HCT116 (cell line): ENCODE measurements around the gene SIRT7. TPM values are rescaled to one million over a fixed set of nuclear protein-coding genes. Genes with fewer than 3 reads are reported as not detected.

Source experiments
- ATAC-seq: fragments of 200-7000 bp; cut with Tn5 transposase; 2 replicates; pipeline ENCODE4 v1.9.1; 2020; ENCODE audit warnings: mild to moderate bottlenecking, moderate library complexity
- BruUV-seq: library from RNA; stranded (reverse); fragments of 400-500 nt; replicated peaks from 2 replicates; lab custom pipeline; 2021; lab: Mats Ljungman, UMichigan
- CTCF ChIA-PET: fragments of 300-600 bp; sonication (Branson Sonifier 250); formaldehyde crosslinking; loops from one replicate; lab custom pipeline; 2021; ENCODE audit warnings: antibody characterized with exemption; lab: Charles Lee
- POLR2A ChIA-PET: fragments of 300-600, 350-600 bp; sonication (Branson Sonifier 250); formaldehyde crosslinking; loops from one replicate; lab custom pipeline; 2021; ENCODE audit warnings: antibody characterized with exemption; lab: Charles Lee
- RAD21 ChIA-PET, 2 experiments: fragments of 300-600 bp; sonication (Branson Sonifier 250); formaldehyde crosslinking; loops; one replicate each; lab custom pipeline; 2023; ENCODE audit warnings: low total read pairs in 2 of 2; ENCODE audit not compliant: uncharacterized antibody in 2 of 2, unreplicated experiment in 2 of 2, low non-redundant PET in 1 of 2; lab: Charles Lee
- DNase-seq: peaks from one replicate; pipeline ENCODE4 v3.0.0-alpha.2; 2010; ENCODE audit warnings: low read depth, low spot score
- H2AFZ ChIP-seq: fragments of 200-600 bp; shearing (Covaris generic), sonication (generic); 2 replicates; pipeline ENCODE4 v1.6.1; 2017; ENCODE audit warnings: low read depth, mixed run types, mixed read lengths, antibody characterized with exemption, low read length; ENCODE audit not compliant: poor library complexity, severe bottlenecking
- H3K27ac ChIP-seq: 2 replicates; pipeline ENCODE4 v1.5.1; 2012; ENCODE audit warnings: low read depth, low read length
- H3K27me3 ChIP-seq: fragments of 200-600 bp; sonication (generic); 2 replicates; pipeline ENCODE4 v1.6.1; 2016; ENCODE audit warnings: mixed run types, low read length, mixed read lengths; ENCODE audit not compliant: insufficient read depth
- H3K36me3 ChIP-seq, 2 experiments: fragments of 200-500 bp in 1 of 2; fragments of 200-600 bp in 1 of 2; sonication (Bioruptor generic) in 1 of 2; sonication (generic) in 1 of 2; 2 replicates each; pipeline versions ENCODE4 v1.5.1 to v1.6.1; 2014 to 2016; ENCODE audit warnings: low read length in 2 of 2, inconsistent platforms in 1 of 2, mixed read lengths in 1 of 2, mixed run types in 1 of 2; ENCODE audit not compliant: insufficient read depth in 2 of 2, control insufficient read depth in 1 of 2
- H3K4me1 ChIP-seq, 2 experiments: fragments of 200-600 bp in 1 of 2; sonication (generic) in 1 of 2; 2 replicates each; pipeline versions ENCODE4 v1.5.1 to v1.6.1; 2012 to 2017; ENCODE audit warnings: low read length in 2 of 2, inconsistent platforms in 1 of 2, mild to moderate bottlenecking in 1 of 2, mixed read lengths in 1 of 2, mixed run types in 1 of 2, moderate library complexity in 1 of 2; ENCODE audit not compliant: insufficient read depth in 2 of 2, control insufficient read depth in 1 of 2
- H3K4me2 ChIP-seq: fragments of 200-600 bp; sonication (generic); 2 replicates; pipeline ENCODE4 v1.6.1; 2017; ENCODE audit warnings: mixed run types, low read length, mixed read lengths
- H3K4me3 ChIP-seq, 2 experiments: fragments of 200-600 bp in 1 of 2; sonication (generic) in 1 of 2; replicated peaks in 1 of 2; 2 replicates each; pipeline ENCODE4 v1.5.1; 2011 to 2016; ENCODE audit warnings: low read length in 2 of 2, control low read depth in 1 of 2, low read depth in 1 of 2, mild to moderate bottlenecking in 1 of 2, mixed read lengths in 1 of 2, mixed run types in 1 of 2
- H3K79me2 ChIP-seq: fragments of 200-600 bp; sonication (generic); 2 replicates; pipeline ENCODE4 v1.6.1; 2017; ENCODE audit warnings: mild to moderate bottlenecking, mixed run types, low read length, moderate library complexity, mixed read lengths; ENCODE audit not compliant: insufficient read depth
- H3K9ac ChIP-seq: fragments of 200-600 bp; sonication (generic); 2 replicates; pipeline ENCODE4 v1.6.1; 2016; ENCODE audit warnings: low read length, mixed read lengths
- H3K9me2 ChIP-seq: fragments of 200-600 bp; sonication (generic), shearing (Covaris generic); 2 replicates; pipeline ENCODE4 v1.6.1; 2017; ENCODE audit warnings: mixed run types, mild to moderate bottlenecking, moderate library complexity; ENCODE audit not compliant: insufficient read depth
- H3K9me3 ChIP-seq, 2 experiments: fragments of 200-500 bp in 1 of 2; fragments of 200-600 bp in 1 of 2; sonication (Bioruptor generic) in 1 of 2; sonication (generic) in 1 of 2; 2 replicates each; pipeline ENCODE4 v1.6.1; 2014 to 2017; ENCODE audit warnings: low read length in 2 of 2, mixed read lengths in 2 of 2, inconsistent platforms in 1 of 2, low read depth in 1 of 2, mild to moderate bottlenecking in 1 of 2, mixed run types in 1 of 2, moderate library complexity in 1 of 2; ENCODE audit not compliant: control insufficient read depth in 1 of 2, insufficient read depth in 1 of 2
- H4K20me1 ChIP-seq: fragments of 200-600 bp; sonication (generic), shearing (Covaris generic); 2 replicates; pipeline ENCODE4 v1.6.1; 2017; ENCODE audit warnings: mixed run types, mild to moderate bottlenecking, moderate library complexity; ENCODE audit not compliant: insufficient read depth
- CBX3 ChIP-seq: IDR thresholded peaks from 2 replicates; pipeline ENCODE4 v1.6.1; 2012; ENCODE audit warnings: low read depth
- CEBPB ChIP-seq: IDR thresholded peaks from 2 replicates; pipeline ENCODE4 v1.6.1; 2012; ENCODE audit warnings: low read depth
- ELF1 ChIP-seq: IDR thresholded peaks from 2 replicates; pipeline ENCODE4 v1.6.1; 2012; ENCODE audit warnings: low read depth, borderline replicate concordance
- EZH2 ChIP-seq: fragments of 200-600 bp; sonication (generic); IDR thresholded peaks from 2 replicates; pipeline ENCODE4 v1.6.1; 2017; ENCODE audit warnings: antibody characterized with exemption, mixed run types
- POLR2A ChIP-seq: IDR thresholded peaks from 2 replicates; pipeline ENCODE4 v1.7.0; 2011; ENCODE audit warnings: borderline replicate concordance; ENCODE audit not compliant: insufficient read depth, insufficient read length; ENCODE audit errors: extremely low read depth
- POLR2AphosphoS5 ChIP-seq: IDR thresholded peaks from 2 replicates; pipeline ENCODE4 v1.6.1; 2011; ENCODE audit warnings: mild to moderate bottlenecking, low read depth, low read length, moderate library complexity
- RAD21 ChIP-seq: IDR thresholded peaks from 2 replicates; pipeline ENCODE4 v1.6.1; 2012; ENCODE audit warnings: low read depth, mild to moderate bottlenecking
- SRF ChIP-seq: IDR thresholded peaks from 2 replicates; pipeline ENCODE4 v1.6.1; 2012; ENCODE audit warnings: low read depth
- TCF7L2 ChIP-seq: IDR thresholded peaks from 2 replicates; pipeline ENCODE4 v1.7.0; 2011; ENCODE audit warnings: borderline replicate concordance, inconsistent platforms; ENCODE audit not compliant: insufficient read depth, insufficient read length; ENCODE audit errors: extremely low read depth
- YY1 ChIP-seq: IDR thresholded peaks from 2 replicates; pipeline ENCODE4 v1.6.1; 2011; ENCODE audit warnings: low read length, low read depth, moderate library complexity, mild to moderate bottlenecking; ENCODE audit not compliant: insufficient replicate concordance; ENCODE audit errors: extremely low read depth
- intact Hi-C: fragments of 100-400 bp; cut with micrococcal nuclease; formaldehyde crosslinking; loops from 2 replicates; pipeline ENCODE4 v1.10.0; 2022
- total RNA-seq: library from RNA; stranded (reverse); gene quantifications from one replicate; pipeline ENCODE4 v1.2.1, GENCODE V29; 2021; ENCODE audit not compliant: unreplicated experiment
- TF ChIP-seq, protein P1 (sequence below): IDR thresholded peaks from 2 replicates; pipeline ENCODE4 v1.6.1; 2011; ENCODE audit warnings: mild to moderate bottlenecking, low read length, moderate library complexity; ENCODE audit not compliant: insufficient replicate concordance; ENCODE audit errors: extremely low read depth
- TF ChIP-seq, protein P2 (sequence below): IDR thresholded peaks from 2 replicates; pipeline ENCODE4 v1.6.1; 2012
- TF ChIP-seq, protein P3 (sequence below): IDR thresholded peaks from 2 replicates; pipeline ENCODE4 v1.6.1; 2012

Gene SIRT7
- total RNA-seq, 1 experiment from 2014 or later = 62.6 TPM

DNA sequence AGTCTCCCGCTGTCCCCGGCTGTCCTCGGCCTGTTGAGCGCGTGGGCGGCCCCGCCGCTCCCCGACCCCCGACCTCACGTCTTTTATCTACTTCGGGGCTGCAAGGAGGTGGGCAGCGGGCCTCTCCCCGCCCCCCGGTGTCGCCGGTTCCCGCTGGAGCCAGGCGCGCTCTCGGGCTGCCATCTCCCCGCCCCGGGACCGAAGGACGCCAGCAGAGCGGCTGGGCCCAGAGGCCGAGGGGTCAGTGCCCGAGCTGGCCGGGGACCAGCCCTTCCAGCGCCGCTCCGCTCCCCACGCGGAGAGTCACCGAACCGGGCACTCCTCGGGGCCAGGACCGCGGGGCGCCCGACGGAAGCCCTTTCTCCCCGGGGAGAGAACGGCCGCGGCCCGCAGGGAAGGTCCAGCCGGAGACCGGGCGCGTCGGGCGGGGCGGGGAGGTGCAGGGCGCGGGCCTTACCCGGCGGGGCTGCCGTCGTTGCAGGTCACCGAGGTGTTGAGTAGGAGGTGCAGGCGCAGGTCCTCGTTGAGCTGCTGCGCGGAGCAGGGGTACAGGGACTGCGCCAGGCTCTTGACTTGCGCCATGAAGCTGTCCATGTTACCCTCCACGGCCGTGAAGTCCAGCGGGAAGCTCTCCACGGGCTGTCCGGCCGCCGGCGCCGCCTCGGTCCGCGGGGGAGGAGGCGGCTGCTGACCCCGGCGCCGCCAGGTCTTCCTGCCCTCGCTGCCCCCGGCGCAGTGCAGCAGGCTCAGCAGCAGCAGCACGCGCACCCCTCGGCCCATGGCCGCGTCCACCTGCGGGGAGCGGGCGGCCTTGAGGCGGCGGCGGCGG is 42.4 kb upstream of the SIRT7 start:
- CTCF ChIA-PET = interaction anchor here (1.0 to 3.1 kb wide), 14 partner anchors 8 to 139 kb away, joined by 3 to 151 read pairs (median 6); partner anchors contain the start of genes CENPX, DCXR, LRRC45 and MAFG
- no TSS peak for BruUV-seq
- Histone ChIP-seq H3K27ac (peak overlapping the region; percentile 67; the same call in 1 of the 2 replicates), H3K4me3 (peak overlapping the region; percentile 50 to 69), H3K4me1 (peaks cover 11 to 19% of the 10 kb centered on the region in 2 experiments), H3K9ac (peak overlapping the region; percentile 62), H4K20me1 (no peaks in the 10 kb centered on the region), H3K9me2 (no peaks in the 10 kb centered on the region), H3K9me3 (no peaks in the 10 kb centered on the region), H3K36me3 (no peaks in the 10 kb centered on the region), H2AFZ (peak overlapping the region; percentile 35), H3K79me2 (no peaks in the 10 kb centered on the region), H3K27me3 (no peaks in the 10 kb centered on the region), H3K4me2 (peak overlapping the region; percentile 99)
- RAD21 ChIA-PET = interaction anchor here (1.0 to 2.4 kb wide), 4 partner anchors 61 to 77 kb away, joined by 3 to 50 read pairs (median 25); partner anchors contain the start of genes CENPX (in 2 of the 2), LRRC45 (in 2 of the 2) and DCXR (in 1 of the 2)
- POLR2A ChIA-PET = interaction anchor here (1.0 kb wide), 2 partner anchors 44 to 56 kb away, joined by 3 to 4 read pairs; no protein-coding TSS in a partner anchor
- intact Hi-C loops = no loop called here
- DNase-seq (no peak), ATAC-seq (peak; percentile 24)
- TF ChIP-seq ELF1 = no peak

DNA sequence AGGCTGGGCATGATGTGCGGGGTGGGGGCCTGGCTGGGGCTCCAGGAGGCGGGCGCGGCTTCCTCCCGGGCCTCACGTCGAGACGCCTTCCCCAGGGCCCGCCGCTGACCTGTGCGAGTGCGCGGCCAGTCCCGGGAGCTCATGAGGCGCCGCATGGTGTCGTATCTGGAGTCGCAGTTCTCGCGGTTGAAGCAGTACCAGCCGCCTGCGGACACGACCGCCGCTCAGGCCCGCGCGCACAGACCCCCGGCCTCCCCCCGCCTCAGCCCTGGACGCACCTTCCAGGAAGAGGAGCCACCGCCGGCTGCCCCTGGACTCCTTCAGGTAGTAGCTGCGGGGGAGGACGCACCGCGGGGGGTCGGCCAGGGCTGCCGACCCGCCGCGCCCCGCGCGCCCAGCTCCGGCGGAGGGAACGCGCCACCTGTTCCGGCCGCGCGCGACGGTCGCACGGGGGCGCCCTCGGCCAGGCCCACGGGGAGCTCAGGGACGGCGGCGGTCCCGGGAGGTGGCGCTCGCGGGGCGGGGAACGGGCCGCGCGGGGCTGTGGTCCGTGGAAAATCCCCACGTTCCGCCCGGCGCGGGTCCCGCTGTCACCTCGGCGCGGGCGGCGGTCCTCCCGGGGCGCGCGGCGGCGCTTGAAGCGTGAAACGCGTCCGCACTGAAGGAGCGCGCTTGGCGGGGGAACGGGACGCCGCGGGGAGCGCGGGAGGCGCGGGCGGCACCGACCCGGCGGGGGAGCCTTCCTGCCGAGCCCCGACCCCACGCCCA is 41.6 kb upstream of the SIRT7 start:
- H3K4me2 ChIP-seq = peak overlapping the region; percentile 99
- DNase-seq = no peak
- H3K27ac ChIP-seq = peak overlapping the region; percentile 67; the same call in 1 of the 2 replicates
- ChIA-PET CTCF (interaction anchor here (0.6 to 3.1 kb wide), 20 partner anchors 9 to 224 kb away, joined by 3 to 151 read pairs (median 4); partner anchors contain the start of genes ASPSCR1, CENPX, DCXR and LRRC45), POLR2A (interaction anchor here (1.0 kb wide), 2 partner anchors 43 to 57 kb away, joined by 3 to 4 read pairs; no protein-coding TSS in a partner anchor), RAD21 (interaction anchor here (1.0 to 2.4 kb wide), 4 partner anchors 62 to 78 kb away, joined by 3 to 50 read pairs (median 25); partner anchors contain the start of genes CENPX (in 2 of the 2), LRRC45 (in 2 of the 2) and DCXR (in 1 of the 2))
- H3K27me3 ChIP-seq = no peaks in the 10 kb centered on the region
- no peaks in the 10 kb centered on the region for H3K79me2 ChIP-seq
- intact Hi-C loops = loop anchor here (1.0 kb wide), 1 partner anchor 62 kb away; no protein-coding TSS in a partner anchor
- peak overlapping the region; percentile 62 for H3K9ac ChIP-seq
- H3K36me3 ChIP-seq = no peaks in the 10 kb centered on the region
- peak; percentile 77 for ATAC-seq
- peaks cover 11 to 22% of the 10 kb centered on the region in 2 experiments for H3K4me1 ChIP-seq
- H3K9me2 ChIP-seq = no peaks in the 10 kb centered on the region
- peak overlapping the region; percentile 50 to 69 for H3K4me3 ChIP-seq
- no peaks in the 10 kb centered on the region for H4K20me1 ChIP-seq
- BruUV-seq = no TSS peak
- H3K9me3 ChIP-seq = no peaks in the 10 kb centered on the region
- H2AFZ ChIP-seq = no peak overlapping the region
- no peak for TF ChIP-seq ELF1
- TF ChIP-seq TCF7L2 = no peak
- TF ChIP-seq CBX3 = no peak
- TF ChIP-seq, protein P1, sequence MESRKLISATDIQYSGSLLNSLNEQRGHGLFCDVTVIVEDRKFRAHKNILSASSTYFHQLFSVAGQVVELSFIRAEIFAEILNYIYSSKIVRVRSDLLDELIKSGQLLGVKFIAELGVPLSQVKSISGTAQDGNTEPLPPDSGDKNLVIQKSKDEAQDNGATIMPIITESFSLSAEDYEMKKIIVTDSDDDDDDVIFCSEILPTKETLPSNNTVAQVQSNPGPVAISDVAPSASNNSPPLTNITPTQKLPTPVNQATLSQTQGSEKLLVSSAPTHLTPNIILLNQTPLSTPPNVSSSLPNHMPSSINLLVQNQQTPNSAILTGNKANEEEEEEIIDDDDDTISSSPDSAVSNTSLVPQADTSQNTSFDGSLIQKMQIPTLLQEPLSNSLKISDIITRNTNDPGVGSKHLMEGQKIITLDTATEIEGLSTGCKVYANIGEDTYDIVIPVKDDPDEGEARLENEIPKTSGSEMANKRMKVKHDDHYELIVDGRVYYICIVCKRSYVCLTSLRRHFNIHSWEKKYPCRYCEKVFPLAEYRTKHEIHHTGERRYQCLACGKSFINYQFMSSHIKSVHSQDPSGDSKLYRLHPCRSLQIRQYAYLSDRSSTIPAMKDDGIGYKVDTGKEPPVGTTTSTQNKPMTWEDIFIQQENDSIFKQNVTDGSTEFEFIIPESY = no peak
- no peak for TF ChIP-seq EZH2
- TF ChIP-seq POLR2A = no peak
- TF ChIP-seq RAD21 = peak; percentile 90
- no peak for TF ChIP-seq CEBPB
- peak; percentile 38 for TF ChIP-seq YY1
- TF ChIP-seq, protein P2, sequence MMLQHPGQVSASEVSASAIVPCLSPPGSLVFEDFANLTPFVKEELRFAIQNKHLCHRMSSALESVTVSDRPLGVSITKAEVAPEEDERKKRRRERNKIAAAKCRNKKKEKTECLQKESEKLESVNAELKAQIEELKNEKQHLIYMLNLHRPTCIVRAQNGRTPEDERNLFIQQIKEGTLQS = no peak
- TF ChIP-seq, protein P3, sequence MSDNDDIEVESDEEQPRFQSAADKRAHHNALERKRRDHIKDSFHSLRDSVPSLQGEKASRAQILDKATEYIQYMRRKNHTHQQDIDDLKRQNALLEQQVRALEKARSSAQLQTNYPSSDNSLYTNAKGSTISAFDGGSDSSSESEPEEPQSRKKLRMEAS = no peak
- no peak for TF ChIP-seq SRF
- 0 out of 2 replicates have a peak, but pooled peaks have one; percentile 34 for TF ChIP-seq POLR2AphosphoS5
